ENCODE measurements around the gene YPEL1.
A peak's percentile ranks its signal among the peaks of the same experiment; 100 is the strongest.
"Not testable (repeated sequence)": the region's sequence is repeated elsewhere in the genome, so short reads cannot be mapped to it uniquely, and the experiment has no call there.

YPEL1 gene

GRCh38 chr22:21698430-21699329 is 36.9 kb downstream of the YPEL1 start:
- DNase-seq (ENCODE audit: low read depth): no peak

GRCh38 chr22:21697880-21698279 is 37.7 kb downstream of the YPEL1 start:
- peak; percentile 38 for DNase-seq (ENCODE audit: low read depth)

DNA sequence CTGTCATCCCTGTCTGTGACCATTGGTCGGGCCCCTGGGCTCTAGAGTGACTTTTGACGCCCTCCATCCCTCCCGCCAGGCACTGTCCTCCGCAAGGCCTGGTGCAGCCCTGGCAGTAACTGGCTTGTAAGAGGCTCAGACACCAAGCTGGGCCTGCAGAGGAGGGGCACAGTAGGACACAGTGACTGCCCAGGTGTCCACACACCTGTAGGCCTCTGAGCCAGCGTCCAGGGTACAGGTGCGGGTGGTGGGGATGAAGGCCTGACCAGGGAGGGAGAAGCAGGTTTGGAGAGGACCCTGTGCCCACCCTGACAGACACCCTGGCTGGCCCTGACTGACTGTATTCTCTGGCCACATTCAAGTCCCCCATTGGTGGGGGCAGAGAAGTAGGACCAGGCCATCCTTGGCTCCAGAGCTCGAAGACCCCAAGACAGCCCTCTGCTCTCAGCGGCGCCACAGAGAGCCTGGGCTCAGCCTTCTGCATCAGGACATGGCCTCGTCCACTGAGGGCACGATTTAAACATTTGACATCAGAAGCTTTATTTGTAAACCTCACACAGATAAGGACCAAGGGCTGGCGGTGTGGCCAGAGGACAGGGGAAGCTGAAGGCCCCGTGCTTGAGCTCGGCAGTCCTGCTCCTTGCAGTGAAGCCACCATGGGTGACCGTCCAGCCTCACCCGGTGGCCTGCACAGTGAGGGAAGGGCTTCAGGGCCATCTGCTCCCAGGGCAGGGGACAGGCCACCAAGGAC is 38.4 kb downstream of the YPEL1 start:
- DNase-seq (ENCODE audit: low read depth): no peak

DNA sequence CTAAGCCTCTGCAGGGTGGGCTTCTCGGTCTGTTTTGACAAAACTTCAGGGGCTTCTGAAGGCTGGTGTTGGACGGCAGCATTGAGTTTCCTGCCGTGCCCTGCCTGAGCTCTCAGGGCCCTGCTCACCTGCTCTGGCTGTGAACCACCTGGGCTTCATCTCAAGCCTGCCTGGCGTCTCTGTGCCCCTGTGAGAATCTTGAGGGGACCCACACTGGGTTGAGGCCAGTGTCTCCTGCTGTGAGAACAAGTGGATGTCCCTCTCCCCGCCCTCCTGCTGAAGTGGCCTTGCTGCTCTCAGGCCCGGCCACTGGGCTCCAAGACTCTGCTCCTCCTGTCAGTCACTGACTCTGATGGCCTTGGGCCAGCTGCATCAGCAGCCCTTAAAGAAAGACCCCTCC is 39.5 kb downstream of the YPEL1 start:
- DNase-seq (ENCODE audit: low read depth): no peak

DNA sequence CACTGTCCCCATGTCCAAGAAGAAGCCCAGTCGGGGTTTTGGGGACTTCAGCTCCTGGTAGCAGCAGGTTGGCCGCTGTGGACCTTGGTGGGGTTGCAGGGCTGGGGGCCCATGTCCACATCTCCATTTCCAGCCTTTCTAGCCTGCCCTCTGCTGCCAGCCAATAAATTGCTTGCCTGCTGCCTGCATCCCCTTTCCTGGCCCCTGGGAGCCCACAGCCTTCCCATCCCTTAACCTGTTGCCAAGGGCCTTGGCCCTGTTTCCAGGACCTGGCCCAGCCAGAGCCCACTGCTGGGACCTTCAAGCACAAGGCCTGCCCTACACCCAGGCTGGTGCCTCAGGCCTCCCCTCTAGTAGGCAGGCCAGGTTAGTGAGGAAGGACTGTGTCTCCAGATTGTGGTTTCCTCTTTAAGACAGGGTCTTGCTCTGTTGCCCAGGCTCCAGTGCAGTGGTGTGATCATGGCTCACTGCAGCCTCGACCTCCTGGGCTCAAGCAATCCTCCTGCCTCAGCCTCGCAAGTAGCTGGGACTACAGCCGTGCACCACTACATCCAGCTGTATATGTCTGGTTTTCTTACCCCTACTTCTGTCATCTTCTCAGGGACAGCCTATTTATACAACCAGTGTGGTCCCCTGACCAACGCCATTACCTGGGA is 40.0 kb downstream of the YPEL1 start:
- no peak for DNase-seq (ENCODE audit: low read depth)

DNA sequence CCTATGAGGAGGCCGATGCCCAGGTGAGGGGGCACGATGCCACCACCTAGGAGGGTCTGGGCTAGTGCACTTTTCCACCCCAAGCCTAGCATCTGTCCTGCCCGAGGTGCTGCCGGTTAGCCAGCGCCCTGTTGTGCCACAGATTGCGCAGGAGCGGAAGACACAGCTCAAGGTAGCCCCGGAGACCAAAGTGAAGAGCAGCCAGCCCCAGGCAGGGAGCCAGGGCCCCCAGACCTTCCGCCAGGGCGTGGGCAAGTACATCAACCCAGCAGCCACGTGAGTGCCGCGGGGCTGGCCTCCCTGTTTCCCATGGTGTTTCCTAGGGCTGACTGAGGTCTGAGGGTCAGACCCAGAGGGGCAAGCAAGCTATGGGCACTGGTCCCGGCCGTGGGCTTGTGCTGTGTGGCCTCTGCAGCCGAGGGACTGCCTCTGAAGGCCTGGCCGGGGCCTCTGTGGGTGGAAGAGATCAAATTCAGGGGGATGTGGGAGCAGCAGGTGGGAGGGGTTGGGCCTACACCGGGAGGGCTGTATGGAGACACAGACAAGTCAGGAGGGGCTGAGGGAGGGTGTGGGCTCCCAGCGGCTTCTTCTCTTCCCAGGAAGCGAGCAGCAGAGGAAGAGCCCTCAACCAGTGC is 40.7 kb downstream of the YPEL1 start:
- no peak for DNase-seq (ENCODE audit: low read depth)

DNA sequence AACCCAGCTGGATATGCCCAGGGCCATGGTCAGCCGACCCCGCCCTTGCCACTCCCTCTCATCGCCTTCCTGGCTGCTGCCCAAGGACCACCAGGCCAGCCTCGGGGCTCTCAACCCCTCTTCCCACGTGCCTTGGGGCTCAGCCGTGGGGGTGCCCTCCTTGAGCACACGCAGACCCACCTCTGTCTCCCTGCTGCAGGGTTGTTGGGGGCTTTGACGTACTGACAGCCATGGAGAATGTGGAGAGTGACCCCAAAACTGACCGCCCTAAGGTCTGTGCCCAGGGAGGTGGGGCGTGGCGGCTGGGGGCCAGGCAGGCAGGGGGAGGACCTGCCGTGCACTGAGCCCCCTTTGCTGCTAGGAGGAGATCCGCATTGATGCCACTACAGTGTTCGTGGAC is 41.2 kb downstream of the YPEL1 start:
- DNase-seq (ENCODE audit: low read depth): no peak

- DNase-seq (ENCODE audit: low read depth): no peak
Measured at GRCh38 chr22:21693999-21694341, 41.6 kb downstream of the YPEL1 start.

- DNase-seq (ENCODE audit: low read depth): no peak
Measured at GRCh38 chr22:21693333-21693998, 42.1 kb downstream of the YPEL1 start.

DNA sequence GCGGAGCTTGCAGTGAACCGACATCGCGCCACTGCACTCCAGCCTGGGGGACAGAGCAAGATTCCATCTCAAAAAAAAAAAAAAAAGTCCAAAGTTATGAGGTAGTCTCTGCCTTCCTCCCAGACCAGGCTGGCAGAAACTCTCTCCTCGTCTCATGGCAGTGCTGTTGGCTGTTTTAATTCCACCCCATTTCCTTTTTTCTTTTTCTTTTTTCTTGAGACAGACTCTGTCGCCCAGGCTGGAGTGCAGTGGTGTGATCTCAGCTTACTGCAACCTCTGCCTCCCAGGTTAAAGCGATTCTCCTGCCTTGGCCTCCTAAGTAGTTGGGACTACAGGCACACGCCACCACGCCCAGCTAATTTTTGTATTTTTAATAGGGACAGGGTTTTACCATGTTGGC is 42.7 kb downstream of the YPEL1 start:
- DNase-seq (ENCODE audit: low read depth): not testable (repeated sequence)

DNA sequence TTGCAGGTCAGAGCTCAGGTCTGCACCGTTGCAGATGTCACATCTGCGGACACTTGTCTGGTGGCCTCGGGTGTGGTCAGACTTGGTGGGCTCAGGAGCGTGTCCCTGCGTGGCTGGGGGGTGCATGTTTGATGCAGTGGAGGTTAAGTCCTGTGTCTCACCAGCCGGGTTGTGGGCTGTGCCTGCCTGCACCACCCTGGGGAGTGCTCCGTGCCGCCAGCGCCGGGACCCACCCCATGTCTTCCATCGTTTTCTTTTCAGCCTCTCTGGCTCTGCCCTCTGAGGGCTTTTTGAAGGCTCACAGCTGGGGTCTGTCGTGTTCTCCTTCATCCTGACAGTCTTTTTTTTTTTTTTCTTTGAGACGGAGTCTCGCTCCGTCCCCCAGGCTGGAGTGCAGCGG is 43.8 kb downstream of the YPEL1 start:
- no peak for DNase-seq (ENCODE audit: low read depth)

- DNase-seq (ENCODE audit: low read depth): no peak
Measured at GRCh38 chr22:21690401-21690801, 45.2 kb downstream of the YPEL1 start.

DNA sequence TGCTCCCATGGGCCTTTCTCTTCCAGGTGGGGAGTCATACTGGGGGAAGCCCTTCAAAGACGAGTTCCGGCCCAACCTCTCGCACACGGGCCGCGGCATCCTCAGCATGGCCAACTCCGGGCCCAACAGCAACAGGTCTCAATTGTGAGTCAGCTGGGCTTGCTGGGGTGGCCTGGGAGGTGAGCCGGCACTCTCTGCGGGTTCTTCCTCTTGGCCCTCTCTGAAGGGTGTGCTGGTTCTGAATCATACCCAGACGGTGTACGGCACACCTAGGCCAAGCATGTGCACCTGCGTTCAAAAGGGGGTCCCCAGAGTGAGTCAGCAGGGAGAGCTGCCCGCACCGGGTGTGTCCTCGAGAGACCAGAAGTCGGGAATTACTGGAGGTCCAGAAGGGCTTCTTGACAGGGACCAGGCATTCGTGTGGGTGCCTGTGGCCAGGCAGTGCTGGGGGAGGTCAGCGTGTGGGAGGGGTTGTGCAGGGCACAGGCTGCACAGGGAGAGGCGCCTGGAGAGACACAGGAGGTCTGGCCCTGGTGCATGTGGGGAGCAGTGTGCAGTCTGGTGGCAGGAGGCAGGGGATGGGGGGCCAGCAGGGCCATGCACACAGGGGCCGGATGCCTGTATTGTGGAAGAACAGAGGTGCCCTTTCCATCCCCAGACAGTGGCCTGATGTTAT is 46.8 kb downstream of the YPEL1 start:
- no peak for DNase-seq (ENCODE audit: low read depth)

- no peak for DNase-seq (ENCODE audit: low read depth)
Measured at GRCh38 chr22:21688341-21688705, 47.3 kb downstream of the YPEL1 start.

GRCh38 chr22:21687685-21688259 is 47.8 kb downstream of the YPEL1 start:
- DNase-seq (ENCODE audit: low read depth): no peak

GRCh38 chr22:21686634-21687393 is 48.8 kb downstream of the YPEL1 start:
- no peak for DNase-seq (ENCODE audit: low read depth)

DNA sequence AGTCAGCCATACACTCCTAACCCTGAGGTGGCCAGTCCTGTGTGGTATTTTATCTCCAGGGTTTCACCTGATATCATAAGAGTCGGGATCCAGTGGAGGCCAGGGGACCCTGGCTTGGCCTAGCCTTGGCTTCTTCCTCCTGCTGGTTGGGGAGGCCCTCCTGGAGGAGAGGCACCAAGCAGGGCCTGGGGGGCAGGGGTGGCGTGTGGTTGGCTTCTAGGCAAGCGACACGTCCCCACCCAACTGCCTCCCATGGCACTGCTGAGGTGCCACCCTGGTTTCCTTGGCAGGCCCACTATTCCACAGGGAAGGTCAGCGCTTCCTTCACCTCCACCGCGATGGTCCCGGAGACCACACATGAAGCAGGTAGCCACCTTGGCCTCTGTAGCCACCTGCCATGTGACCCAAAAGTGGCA is 49.4 kb downstream of the YPEL1 start:
- no peak for DNase-seq (ENCODE audit: low read depth)

DNA sequence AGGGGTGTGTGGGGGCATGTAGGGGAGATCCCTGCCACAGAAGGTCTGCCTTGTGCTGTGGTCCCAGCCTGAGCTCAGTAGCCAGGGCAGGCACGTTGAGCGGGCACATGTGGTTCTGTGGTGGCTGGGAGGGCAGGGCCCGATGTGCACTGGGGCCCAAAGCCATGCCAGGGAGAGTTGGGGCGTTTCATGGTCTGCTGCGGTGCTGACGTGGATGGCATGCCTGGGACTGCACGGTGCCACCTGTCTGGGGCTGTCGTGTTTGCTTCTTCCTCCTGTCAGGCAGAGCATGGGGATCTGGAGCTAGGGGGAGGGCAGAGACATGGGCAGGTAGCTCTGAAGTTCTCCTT is 50.5 kb downstream of the YPEL1 start:
- no peak for DNase-seq (ENCODE audit: low read depth)

GRCh38 chr22:21684492-21685163 is 51.0 kb downstream of the YPEL1 start:
- no peak for DNase-seq (ENCODE audit: low read depth)

DNA sequence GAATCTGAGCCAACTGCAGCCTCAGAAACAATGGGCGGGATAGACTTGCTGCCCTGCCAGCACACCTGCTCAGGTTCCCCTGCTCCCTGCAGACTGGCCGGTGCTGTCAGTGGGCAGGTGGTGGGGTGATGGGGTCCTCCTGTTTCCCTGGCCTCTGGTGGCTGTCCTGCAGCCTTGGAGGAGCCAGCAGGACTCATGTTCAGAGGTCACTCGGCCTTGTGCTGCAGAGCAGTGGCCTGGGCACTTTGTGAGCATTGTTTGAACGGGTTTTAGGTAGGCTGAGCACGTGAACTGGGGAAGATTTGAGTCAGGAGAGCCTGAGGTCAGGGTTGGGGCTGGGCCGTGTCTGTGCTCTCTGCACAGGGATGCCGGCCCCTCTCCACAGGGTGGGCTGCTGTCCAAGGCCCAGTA is 52.2 kb downstream of the YPEL1 start:
- no peak for DNase-seq (ENCODE audit: low read depth)
